Dedifferentiated amniotic fluid mesenchymal stem cell (primary cell): ENCODE measurements around the gene TECR.
A peak's percentile ranks its signal among the peaks of the same experiment; 100 is the strongest.
"Not testable (repeated sequence)": the region's sequence is repeated elsewhere in the genome, so short reads cannot be mapped to it uniquely, and the experiment has no call there.

Experiments used
- DNase-seq: peaks from one replicate; pipeline ENCODE4 v3.0.0-alpha.2; 2016; ENCODE audit errors: extremely low spot score

TECR gene

GRCh38 chr19:14561847-14562351 is 32.5 kb downstream of the TECR start:
- no peak for DNase-seq

GRCh38 chr19:14562660-14563589 is 33.5 kb downstream of the TECR start:
- no peak for DNase-seq

- DNase-seq = no peak
These were observed 34.2 kb downstream of the TECR start for GRCh38 chr19:14563590-14563926.

GRCh38 chr19:14563989-14564651 is 34.7 kb downstream of the TECR start:
- DNase-seq = no peak

- not testable (repeated sequence) for DNase-seq
These were observed 35.4 kb downstream of the TECR start for GRCh38 chr19:14564652-14565297.

GRCh38 chr19:14565298-14565679 is 35.9 kb downstream of the TECR start:
- no peak for DNase-seq

- no peak for DNase-seq
These were observed 36.6 kb downstream of the TECR start for GRCh38 chr19:14565765-14566711.

GRCh38 chr19:14566712-14567077 is 37.3 kb downstream of the TECR start:
- DNase-seq = no peak

- DNase-seq = no peak
These were observed 37.7 kb downstream of the TECR start for GRCh38 chr19:14567079-14567478.

GRCh38 chr19:14570864-14571527 is 41.6 kb downstream of the TECR start:
- DNase-seq = no peak

GRCh38 chr19:14571695-14572490 is 42.5 kb downstream of the TECR start, which contains the start of gene NDUFB7:
NDUFB7 (minus strand) TSS chr19:14572066; CDS start chr19:14572000, 66 bp downstream.
- DNase-seq = peak; percentile 86

GRCh38 chr19:14575428-14575980 is 46.1 kb downstream of the TECR start:
- no peak for DNase-seq

GRCh38 chr19:14576363-14576762 is 47.0 kb downstream of the TECR start:
- DNase-seq = no peak

- DNase-seq = no peak
These were observed 47.9 kb downstream of the TECR start for GRCh38 chr19:14577264-14577663.

- no peak for DNase-seq
These were observed 48.6 kb downstream of the TECR start for GRCh38 chr19:14577885-14578427.

- DNase-seq = no peak
These were observed 51.3 kb downstream of the TECR start for GRCh38 chr19:14580623-14581237.

GRCh38 chr19:14582894-14583340 is 53.5 kb downstream of the TECR start, which contains the start of gene CLEC17A:
CLEC17A (plus strand) TSS chr19:14583084; CDS start chr19:14583161, 77 bp downstream.
- DNase-seq = no peak

GRCh38 chr19:14584372-14584771 is 55.0 kb downstream of the TECR start:
- DNase-seq = not testable (repeated sequence)

- not testable (repeated sequence) for DNase-seq
These were observed 55.8 kb downstream of the TECR start for GRCh38 chr19:14585187-14585586.
